ENCODE data around the gene CHST14.

DNA sequence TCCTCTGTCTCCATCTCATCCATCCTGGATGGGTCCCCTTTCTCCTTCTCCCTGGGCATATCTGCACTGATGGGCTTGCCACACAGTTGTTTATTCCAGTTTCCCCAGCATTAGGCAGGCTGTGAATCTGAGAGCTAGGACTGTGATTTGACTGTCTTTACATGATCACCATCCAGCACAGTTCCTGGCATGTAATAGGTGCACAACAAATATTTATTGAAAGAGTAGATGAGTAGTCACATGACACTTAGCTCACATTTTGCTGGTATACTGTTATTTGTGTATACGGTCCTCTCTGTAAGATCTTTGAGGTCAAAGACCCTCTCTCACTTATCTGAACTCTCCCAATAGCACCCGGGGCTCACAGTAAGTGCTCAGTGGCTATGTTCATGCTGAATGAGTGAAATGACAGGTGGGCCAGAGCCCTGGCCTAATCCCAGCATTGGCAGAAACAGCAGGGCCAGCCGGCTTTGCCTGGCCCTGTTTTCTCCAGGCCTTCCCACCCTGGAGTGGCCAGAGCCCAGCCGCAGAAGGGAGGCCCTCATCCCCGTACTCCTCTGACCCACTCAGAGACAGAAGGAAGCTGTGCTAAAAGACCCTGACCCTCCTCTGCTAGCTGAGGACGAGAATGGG, 46.2 kb upstream of the CHST14 start:
- TF ChIP-seq CTCF (IDR thresholded peaks at IDR 0.05; ENCODE audit: low read length) = no peak
- no peak for TF ChIP-seq EZH2phosphoT487 (IDR thresholded peaks at IDR 0.05; ENCODE audit: low read length)

Data from MM.1S (cell line).